ENCODE data around the gene IBTK. TPM values are rescaled to one million over a fixed set of nuclear protein-coding genes. Genes with fewer than 3 reads are reported as not detected.

Gene IBTK
- total and polyA plus RNA-seq, 12 donors = 26.7 to 85.0 (median 51.3) TPM

- TF ChIP-seq, protein P1, sequence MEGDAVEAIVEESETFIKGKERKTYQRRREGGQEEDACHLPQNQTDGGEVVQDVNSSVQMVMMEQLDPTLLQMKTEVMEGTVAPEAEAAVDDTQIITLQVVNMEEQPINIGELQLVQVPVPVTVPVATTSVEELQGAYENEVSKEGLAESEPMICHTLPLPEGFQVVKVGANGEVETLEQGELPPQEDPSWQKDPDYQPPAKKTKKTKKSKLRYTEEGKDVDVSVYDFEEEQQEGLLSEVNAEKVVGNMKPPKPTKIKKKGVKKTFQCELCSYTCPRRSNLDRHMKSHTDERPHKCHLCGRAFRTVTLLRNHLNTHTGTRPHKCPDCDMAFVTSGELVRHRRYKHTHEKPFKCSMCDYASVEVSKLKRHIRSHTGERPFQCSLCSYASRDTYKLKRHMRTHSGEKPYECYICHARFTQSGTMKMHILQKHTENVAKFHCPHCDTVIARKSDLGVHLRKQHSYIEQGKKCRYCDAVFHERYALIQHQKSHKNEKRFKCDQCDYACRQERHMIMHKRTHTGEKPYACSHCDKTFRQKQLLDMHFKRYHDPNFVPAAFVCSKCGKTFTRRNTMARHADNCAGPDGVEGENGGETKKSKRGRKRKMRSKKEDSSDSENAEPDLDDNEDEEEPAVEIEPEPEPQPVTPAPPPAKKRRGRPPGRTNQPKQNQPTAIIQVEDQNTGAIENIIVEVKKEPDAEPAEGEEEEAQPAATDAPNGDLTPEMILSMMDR (IDR thresholded peaks at IDR 0.05) = no peak
- no peak for TF ChIP-seq POLR2A (IDR thresholded peaks at IDR 0.05)
- WGBS, 4 donors = 95 to 98% (median 96%) methylated on average over 7 of the region's 7 CpGs
- no peaks in the 10 kb centered on the region for H3K27me3 ChIP-seq
- H3K9me3 ChIP-seq (replicated peaks in 1 of 3) = no peaks in the 10 kb centered on the region
- no peak overlapping the region for H3K4me3 ChIP-seq
- H3K36me3 ChIP-seq (replicated peaks in 1 of 2) = no peaks in the 10 kb centered on the region
- H3K4me1 ChIP-seq (replicated peaks in 1 of 2) = no peaks in the 10 kb centered on the region
- intact Hi-C loops (cut with DNase I) = no loop called here
- DNase-seq = no peak
- no peak overlapping the region for H3K27ac ChIP-seq
These were observed 123.9 kb downstream of the IBTK start for GRCh38 chr6:82123632-82124031.

Small RNA genes within 50 kb of the gene (small RNA-seq; reads per million reads assigned to genes)
- 0 reads per million in 2 donors for gene RNU6-130P

Other genes with a start within 250 kb of the IBTK start
- 10 to 100 TPM in 1 of 9 donors, 1 to 10 TPM in 8; 1.2 to 10.2 (median 3.9) TPM for gene TPBG, start 116.1 kb upstream of the IBTK start, total RNA-seq
- 1 to 10 TPM; 1.7 to 5.2 (median 3.3) TPM for gene TPBG, start 116.1 kb upstream of the IBTK start, polyA plus RNA-seq